K562 (cell line): ENCODE measurements around the gene ANKRD34A. TPM values are rescaled to one million over a fixed set of nuclear protein-coding genes. Genes with fewer than 3 reads are reported as not detected.
"Not testable (repeated sequence)": the region's sequence is repeated elsewhere in the genome, so short reads cannot be mapped to it uniquely, and the experiment has no call there.

Experiments used
- AFF1 ChIP-seq, 2 experiments: fragments of 450-650 bp; IDR thresholded peaks; 2 replicates each; pipeline ENCODE4 v1.6.1; 2018; ENCODE audit warnings: mild to moderate bottlenecking in 2 of 2, low read depth in 1 of 2; ENCODE audit not compliant: partially characterized antibody in 2 of 2
- ARID1B ChIP-seq: fragments of 450-650 bp; IDR thresholded peaks from 2 replicates; pipeline ENCODE4 v1.6.1; 2016; ENCODE audit warnings: antibody characterized with exemption, mild to moderate bottlenecking, inconsistent platforms
- CREM ChIP-seq: IDR thresholded peaks from 2 replicates; pipeline ENCODE4 v1.6.1; 2014; ENCODE audit warnings: antibody characterized with exemption, low read depth
- CXXC5 ChIP-seq: fragments of 250-450 bp; sonication (Bioruptor Pico); IDR thresholded peaks from 2 replicates; pipeline ENCODE4 v1.8.0; 2022; ENCODE audit warnings: inconsistent platforms, mild to moderate bottlenecking, moderate library complexity
- HDAC2 ChIP-seq: fragments of 450-650 bp; IDR thresholded peaks from 2 replicates; pipeline ENCODE4 v1.6.1; 2016; ENCODE audit warnings: mild to moderate bottlenecking
- L3MBTL2 ChIP-seq: fragments of 450-650 bp; IDR thresholded peaks from 2 replicates; pipeline ENCODE4 v1.6.1; 2016; ENCODE audit warnings: mild to moderate bottlenecking, moderate library complexity
- MNT ChIP-seq, 2 experiments: fragments of 450-650 bp; conservative IDR thresholded peaks; 2 replicates each; pipeline ENCODE4 v1.6.1; 2017; ENCODE audit warnings: mild to moderate bottlenecking in 2 of 2, moderate library complexity in 2 of 2
- NR2C2 ChIP-seq, 2 experiments: fragments of 200-800 bp in 1 of 2; sonication (Bioruptor generic) in 1 of 2; sonication (generic) in 1 of 2; formaldehyde crosslinking in 1 of 2; IDR thresholded peaks; 2 replicates each; pipeline versions ENCODE4 v1.6.1 to v1.8.0; 2016 to 2022; ENCODE audit warnings: mild to moderate bottlenecking in 1 of 2, missing compliant biosample characterization in 1 of 2, missing genetic modification characterization in 1 of 2, missing genetic modification reagents in 1 of 2
- PHB2 ChIP-seq: fragments of 450-650 bp; IDR thresholded peaks from 2 replicates; pipeline ENCODE4 v1.6.1; 2017; ENCODE audit warnings: low read depth
- RERE ChIP-seq: sonication (generic); formaldehyde crosslinking; IDR thresholded peaks from 2 replicates; pipeline ENCODE4 v1.8.0; 2023; ENCODE audit warnings: missing genetic modification reagents, mild to moderate bottlenecking, borderline replicate concordance
- RNF2 ChIP-seq: sonication (generic); IDR thresholded peaks from 2 replicates; pipeline ENCODE4 v1.6.1; 2016
- ZSCAN32 ChIP-seq: fragments of 450-650 bp; formaldehyde crosslinking; IDR thresholded peaks from 2 replicates; pipeline ENCODE4 v1.4.0; 2020; ENCODE audit warnings: mild to moderate bottlenecking, moderate library complexity
- polyA plus RNA-seq, 8 experiments: library from polyadenylated mRNA; depleted of rRNA in 4 of 8; stranded (reverse) in 5 of 8; unstranded in 3 of 8; fragments of >200 nt; fragmentation: Nextera tagmentation in 2 of 8; fragmentation: Illumina TruSeq in 1 of 8; extraction: Ambion mirVana in 2 of 8; extraction: Trizol in 1 of 8; gene quantifications; 2 replicates each; pipeline versions ENCODE4 v1.2.1 to v1.2.3, GENCODE V29; 2011 to 2014; ENCODE audit warnings: inconsistent platforms in 1 of 8, missing spikeins in 1 of 8
- total RNA-seq, 7 experiments: library from RNA; depleted of rRNA in 6 of 7; stranded (reverse); fragments of >200 nt in 6 of 7; fragmentation: Illumina TruSeq in 2 of 7; extraction: Trizol in 2 of 7; gene quantifications; 2 replicates each; pipeline versions ENCODE4 v1.2.1 to v1.2.3, GENCODE V29; 2011 to 2021; ENCODE audit warnings: low replicate concordance in 1 of 7

The ANKRD34A gene
- total and polyA plus RNA-seq, 9 of the 15 experiments (the other 6 are each of a cell fraction or from before 2014, with no cell fraction given): 0.06 to 1.6 (median 0.43) TPM

- TF ChIP-seq RERE (CRISPR knock-in tag): peak; percentile 92; the same call in 1 of the 2 replicates
- peak in 1 of 2 experiments; percentile 88 for TF ChIP-seq AFF1 (IDR thresholded peaks at IDR 0.05; ENCODE audit: low read depth in 1 of 2, partially characterized antibody in 2 of 2)
- TF ChIP-seq NR2C2 (CRISPR knock-in tag; IDR thresholded peaks at IDR 0.05): not testable (repeated sequence)
- TF ChIP-seq NR2C2 (tag; IDR thresholded peaks at IDR 0.05): peak; percentile 41; the same call in 1 of the 2 replicates
- peak; percentile 99 for TF ChIP-seq HDAC2
- peak; percentile 81 to 91 for TF ChIP-seq MNT (conservative IDR thresholded peaks at IDR 0.05)
- TF ChIP-seq RNF2: peak; percentile 87
- TF ChIP-seq ZSCAN32: peak; percentile 77
- TF ChIP-seq CREM: peak; percentile 25; the same call in 1 of the 2 replicates
- peak; percentile 85 for TF ChIP-seq PHB2
- TF ChIP-seq CXXC5 (CRISPR knock-in tag): peak; percentile 98
- TF ChIP-seq L3MBTL2: peak; percentile 98
- TF ChIP-seq ARID1B: peak; percentile 96
These were observed 31.8 kb downstream of the ANKRD34A start (continued) for GRCh38 chr1:145932522-145933009.
